Neural progenitor cell (in vitro differentiated cells): ENCODE measurements around the gene SCGB1D4.

Source experiments
- EZH2 ChIP-seq: fragments of 200-600 bp; sonication (generic); IDR thresholded peaks from 2 replicates; pipeline ENCODE4 v1.6.1; 2017; ENCODE audit warnings: antibody characterized with exemption, mild to moderate bottlenecking, moderate library complexity
- TF ChIP-seq, protein P1 (sequence below): fragments of 200-600 bp; sonication (generic); IDR thresholded peaks from 2 replicates; pipeline ENCODE4 v1.5.1; 2017; ENCODE audit warnings: antibody characterized with exemption, mild to moderate bottlenecking

DNA sequence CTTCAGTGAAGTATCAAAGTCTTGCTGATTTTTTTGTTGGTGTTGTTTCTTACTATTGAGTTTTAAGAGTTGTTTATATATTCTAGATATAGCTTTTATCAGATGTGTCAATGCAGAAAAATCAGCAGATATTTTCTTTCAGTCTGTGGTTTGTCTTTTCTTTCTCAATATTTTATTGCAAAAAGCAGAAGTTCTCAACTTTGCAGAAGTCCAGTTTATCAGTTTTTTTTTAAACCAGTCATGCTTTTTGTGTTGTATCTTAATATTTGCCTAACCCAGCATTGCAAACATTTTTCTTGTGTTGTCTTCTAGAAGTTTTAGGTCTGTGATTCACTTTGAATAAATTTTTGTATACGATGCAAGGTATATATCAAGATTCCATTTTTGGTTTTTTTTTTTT lies 45.3 kb upstream of the SCGB1D4 start:
- no peak for TF ChIP-seq EZH2
- TF ChIP-seq, protein P1, sequence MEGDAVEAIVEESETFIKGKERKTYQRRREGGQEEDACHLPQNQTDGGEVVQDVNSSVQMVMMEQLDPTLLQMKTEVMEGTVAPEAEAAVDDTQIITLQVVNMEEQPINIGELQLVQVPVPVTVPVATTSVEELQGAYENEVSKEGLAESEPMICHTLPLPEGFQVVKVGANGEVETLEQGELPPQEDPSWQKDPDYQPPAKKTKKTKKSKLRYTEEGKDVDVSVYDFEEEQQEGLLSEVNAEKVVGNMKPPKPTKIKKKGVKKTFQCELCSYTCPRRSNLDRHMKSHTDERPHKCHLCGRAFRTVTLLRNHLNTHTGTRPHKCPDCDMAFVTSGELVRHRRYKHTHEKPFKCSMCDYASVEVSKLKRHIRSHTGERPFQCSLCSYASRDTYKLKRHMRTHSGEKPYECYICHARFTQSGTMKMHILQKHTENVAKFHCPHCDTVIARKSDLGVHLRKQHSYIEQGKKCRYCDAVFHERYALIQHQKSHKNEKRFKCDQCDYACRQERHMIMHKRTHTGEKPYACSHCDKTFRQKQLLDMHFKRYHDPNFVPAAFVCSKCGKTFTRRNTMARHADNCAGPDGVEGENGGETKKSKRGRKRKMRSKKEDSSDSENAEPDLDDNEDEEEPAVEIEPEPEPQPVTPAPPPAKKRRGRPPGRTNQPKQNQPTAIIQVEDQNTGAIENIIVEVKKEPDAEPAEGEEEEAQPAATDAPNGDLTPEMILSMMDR: no peak
